ENCODE results near the gene UBE2D4.
"Not testable (repeated sequence)": the region's sequence is repeated elsewhere in the genome, so short reads cannot be mapped to it uniquely, and the experiment has no call there.

UBE2D4 gene
- 13.6 to 42.4 (median 23.5) reads per million in 18 experiments for total RNA-seq

DNA sequence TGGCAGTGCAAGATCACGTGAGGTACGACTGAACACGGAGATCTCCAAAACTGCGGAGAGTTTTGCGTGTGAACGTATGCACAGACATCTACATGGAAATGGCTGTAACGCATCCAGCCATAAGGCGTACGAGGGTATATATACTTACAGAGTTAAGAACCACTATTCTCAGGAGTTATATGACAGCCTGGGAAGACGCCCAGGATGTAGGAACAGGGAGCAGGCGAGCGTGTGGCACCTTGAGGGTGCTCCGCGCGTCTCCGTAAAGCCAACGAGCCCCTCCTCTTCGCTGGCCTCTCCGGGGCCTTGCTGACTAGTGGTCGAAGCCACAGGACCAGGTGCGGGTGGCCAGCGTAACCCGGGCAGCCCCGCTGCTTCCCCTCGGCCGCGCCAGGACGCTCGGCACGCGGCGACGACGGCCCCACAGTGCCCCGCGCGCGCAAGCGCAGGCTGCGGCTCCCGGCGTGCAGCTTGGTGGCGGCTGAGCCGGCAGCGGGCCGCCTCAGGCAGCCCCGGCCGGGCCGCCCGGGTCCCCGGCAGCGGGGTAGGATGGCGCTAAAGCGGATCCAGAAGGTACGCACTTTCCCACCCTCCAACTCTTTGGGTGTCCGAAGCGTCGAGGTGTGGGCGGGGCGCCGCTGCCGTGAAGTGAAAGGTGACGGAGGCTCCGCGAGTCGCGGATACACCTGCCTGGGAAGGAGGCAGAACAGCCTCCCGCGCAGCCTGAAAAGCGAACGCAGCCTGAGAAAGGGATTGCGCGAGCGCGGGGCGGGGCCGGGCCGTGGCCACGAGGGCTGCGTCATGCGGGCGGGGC is at the start of gene UBE2D4:
Gene UBE2D4 (plus strand): TSS at position 453 of the 814 bp plus-strand sequence. CDS start 97 bp downstream, at position 550.
- DNase-seq = peak; percentile 68 to 78

GRCh38 chr7:43876976-43877745 is 49.1 kb upstream of the UBE2D4 start:
- DNase-seq = no peak

GRCh38 chr7:43877968-43878864 is 48.0 kb upstream of the UBE2D4 start:
- no peak for DNase-seq

- no peak for DNase-seq
Measured at GRCh38 chr7:43878867-43879266, 47.4 kb upstream of the UBE2D4 start.

GRCh38 chr7:43879477-43879876 is 46.8 kb upstream of the UBE2D4 start:
- no peak for DNase-seq

- DNase-seq = no peak
Measured at GRCh38 chr7:43880596-43880995, 45.6 kb upstream of the UBE2D4 start.

GRCh38 chr7:43884209-43884608 is 42.0 kb upstream of the UBE2D4 start:
- DNase-seq = no peak

GRCh38 chr7:43884617-43885016 is 41.6 kb upstream of the UBE2D4 start:
- DNase-seq = no peak

GRCh38 chr7:43888993-43889945 is 37.0 kb upstream of the UBE2D4 start:
- DNase-seq = no peak

DNA sequence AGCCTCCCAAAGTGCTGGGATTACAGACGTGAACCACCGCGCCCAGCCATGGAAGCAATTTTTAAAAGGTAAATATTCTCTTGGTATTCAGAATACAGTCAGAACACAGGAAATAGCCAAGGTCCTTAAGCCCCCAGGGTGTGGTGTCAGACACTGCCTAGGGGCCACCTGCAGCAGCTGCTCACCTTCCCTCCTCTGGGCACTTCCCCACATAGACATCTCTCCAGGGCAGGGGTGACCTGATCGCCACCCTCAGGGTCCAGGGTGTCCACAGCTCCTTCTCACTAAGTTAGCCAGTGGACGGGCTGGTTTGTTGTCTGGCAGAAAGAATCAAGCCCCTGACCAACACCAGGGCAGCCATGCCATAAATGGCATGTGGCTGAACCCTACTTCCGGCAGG is 35.8 kb upstream of the UBE2D4 start:
- no peak for DNase-seq

DNA sequence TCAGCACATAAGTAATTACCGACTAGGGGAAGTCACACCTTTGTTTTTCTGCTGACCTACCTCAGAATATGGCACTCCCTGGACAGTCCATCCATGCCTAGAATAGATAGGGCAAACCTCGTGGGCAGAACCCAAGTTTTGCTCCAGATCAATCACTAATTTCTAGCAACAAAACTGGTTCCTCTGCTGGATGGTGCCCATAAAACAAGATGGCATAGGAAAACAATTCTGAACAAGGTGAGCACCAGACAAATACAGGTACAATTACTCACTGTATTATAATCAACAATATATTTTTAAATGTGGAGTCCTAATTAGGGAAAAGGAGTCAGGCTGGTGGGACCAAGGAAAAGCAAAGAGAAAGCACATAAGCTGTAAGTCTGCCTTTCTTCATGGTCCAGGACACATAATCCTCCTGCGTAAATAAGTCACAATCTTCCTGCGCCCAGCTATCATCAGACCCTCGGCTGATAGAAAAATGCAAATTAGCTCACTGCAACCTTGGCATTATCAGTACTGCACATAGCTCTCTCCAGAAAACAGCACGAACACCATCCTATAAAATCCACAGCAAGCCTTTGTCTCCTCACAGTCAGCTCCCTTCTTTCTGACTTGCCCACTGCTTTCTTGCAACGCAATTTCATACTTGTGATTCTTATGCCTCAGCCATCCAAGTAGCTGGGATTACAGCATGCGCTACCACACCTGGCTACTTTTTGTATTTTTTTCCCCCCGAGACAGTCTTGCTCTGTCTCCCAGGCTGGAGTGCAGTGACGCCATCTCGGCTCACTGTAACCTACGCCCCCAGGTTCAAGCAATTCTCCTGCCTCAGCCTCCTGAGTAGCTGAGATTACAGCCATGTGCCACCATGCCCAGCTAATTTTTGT is 34.9 kb upstream of the UBE2D4 start:
- no peak for DNase-seq

- no peak for DNase-seq
Measured at GRCh38 chr7:43895847-43896415, 30.3 kb upstream of the UBE2D4 start.

DNA sequence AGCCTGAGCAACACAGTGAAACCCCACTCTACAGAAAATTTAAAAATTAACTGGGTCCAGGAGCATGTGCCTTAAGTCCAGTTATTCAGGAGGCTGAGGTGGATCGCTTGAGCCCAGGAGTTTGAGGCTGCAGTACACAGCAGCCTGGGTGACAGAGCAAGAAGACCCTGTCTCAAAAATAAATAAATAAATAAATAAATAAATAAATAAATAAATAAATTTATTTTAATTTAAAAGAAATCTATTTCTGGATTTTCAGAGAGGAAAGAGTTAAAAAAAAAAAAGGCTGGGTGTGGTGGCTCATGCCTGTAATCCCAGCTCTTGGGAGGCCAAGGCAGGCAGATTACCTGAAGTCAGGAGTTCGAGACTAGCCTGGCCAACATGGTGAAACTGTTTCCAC is 27.7 kb upstream of the UBE2D4 start:
- not testable (repeated sequence) for DNase-seq

- DNase-seq = no peak
Measured at GRCh38 chr7:43902542-43903054, 23.6 kb upstream of the UBE2D4 start.

DNA sequence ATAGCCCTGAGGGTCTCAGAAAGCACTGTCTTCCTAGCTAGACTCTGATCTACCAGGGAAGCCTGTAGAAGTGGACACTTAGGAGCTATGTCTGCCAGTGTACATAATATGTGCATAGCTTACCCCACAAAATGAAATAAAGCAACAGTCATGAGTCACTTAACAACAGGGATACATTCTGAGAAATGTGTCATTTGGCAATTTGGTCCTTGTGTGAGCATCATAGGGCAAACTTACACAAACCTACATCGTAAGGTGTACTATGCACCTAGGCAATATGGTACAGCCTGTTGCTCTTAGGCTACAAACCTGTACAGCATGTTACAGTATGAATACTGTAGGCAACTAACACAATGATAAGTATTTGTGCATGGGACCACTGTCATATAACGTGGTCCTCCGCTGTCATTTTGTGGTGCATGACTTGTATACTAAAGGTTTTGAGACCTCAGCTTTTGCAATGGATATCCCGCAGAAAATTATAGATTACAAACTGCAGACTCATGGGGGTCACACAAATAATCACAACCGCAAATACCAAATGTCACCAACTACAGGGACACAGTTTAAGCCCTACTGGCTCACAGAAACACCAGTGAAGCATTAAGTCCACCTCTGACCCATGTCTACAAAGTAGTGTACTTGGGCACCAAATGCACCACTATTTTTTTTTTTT is 21.6 kb upstream of the UBE2D4 start:
- no peak for DNase-seq

DNA sequence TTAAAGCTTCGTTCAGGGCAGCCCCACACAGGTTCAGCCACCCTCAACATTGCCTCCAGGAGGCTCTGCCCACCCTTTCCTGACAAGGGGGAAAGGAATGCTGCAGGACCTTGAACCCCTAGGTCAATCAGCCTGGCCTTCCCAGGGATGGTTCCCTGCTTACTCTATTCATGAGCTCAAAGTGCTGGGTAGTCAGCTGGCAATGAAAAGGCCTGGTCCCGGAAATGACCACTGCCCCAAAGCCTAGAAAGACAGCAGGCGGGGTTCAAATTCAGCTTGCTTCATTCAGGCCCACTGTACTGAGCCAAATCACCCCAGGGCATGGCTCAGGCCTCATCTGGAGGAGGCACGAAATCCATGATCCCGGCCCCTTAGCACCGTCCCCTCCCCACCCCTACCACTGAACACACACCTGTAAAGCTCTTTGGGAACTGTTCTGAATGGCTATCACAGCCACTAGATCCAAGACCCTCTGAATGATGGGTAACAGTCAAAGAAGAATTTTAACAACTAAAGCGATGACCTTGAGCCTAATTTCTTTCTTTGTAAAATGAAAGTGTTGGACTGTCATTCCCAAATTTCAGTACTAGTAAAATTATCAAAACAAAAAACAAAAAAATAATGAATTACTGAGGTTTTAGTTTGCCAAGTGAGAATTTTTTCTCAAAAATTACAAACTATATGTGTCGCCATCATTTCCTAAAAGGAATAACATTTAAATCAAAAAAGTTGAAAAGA is 20.9 kb upstream of the UBE2D4 start:
- DNase-seq = no peak

DNA sequence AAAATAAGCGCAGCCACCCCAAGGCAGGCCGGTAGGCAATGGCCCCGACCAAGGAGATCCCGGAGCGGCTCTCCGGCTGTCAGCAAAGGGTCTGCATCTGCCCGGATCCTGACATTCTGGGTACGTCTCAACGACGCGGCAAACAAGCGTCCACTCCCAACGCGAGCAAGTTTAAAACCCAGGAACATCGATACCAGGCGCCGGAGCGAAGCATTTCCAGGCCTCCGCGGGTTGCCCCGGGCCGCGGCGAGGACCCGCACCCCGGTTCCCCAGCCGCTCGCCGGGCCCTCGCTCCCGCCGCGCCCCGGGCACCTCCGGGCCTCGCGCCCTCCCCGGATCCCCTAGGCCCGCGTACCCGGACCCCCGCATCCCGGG is 20.3 kb upstream of the UBE2D4 start:
- peak; percentile 16 to 17 for DNase-seq

DNA sequence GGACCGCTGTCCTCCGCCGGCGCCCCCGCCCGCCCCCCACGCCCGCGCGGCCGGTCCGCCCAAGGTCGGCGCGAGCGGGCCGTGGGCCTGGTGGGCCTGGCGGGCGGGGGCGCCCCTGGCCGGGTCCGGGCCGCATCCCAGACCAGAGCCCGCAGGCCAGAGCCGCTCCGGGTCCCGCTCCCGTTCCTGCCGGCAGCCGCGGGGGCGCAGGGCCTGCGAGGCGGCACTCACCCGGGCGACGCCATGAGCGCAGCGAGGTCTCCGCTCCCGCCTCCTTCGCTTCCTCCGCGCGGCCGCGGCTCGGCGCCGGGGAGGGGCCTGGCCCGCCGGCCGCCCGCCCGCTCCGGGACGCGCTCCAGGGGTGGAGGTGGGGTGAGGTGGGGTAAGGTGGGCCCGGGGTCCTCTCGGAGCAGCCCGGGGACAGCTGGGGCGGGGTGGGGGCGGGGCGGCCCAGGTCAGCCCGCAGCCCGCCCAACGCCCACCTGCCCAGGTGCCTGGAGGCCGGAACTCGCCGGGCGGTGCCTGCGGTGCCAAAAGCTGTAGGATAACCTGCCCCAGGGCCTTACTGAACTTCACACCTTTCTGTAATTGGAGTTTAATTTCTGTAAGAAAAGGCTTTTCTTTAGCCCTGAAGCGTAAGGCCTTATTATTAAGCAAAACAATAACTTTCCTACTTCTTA is 19.8 kb upstream of the UBE2D4 start, which contains the start of gene URGCP:
Gene URGCP (minus strand): TSS at position 266 of the 680 bp plus-strand sequence. CDS start 21 bp downstream, at position 245.
- peak; percentile 24 to 57 for DNase-seq
